CD4-positive, alpha-beta T cell treated with Interleukin-12 subunit alpha and Interleukin-12 subunit beta, for 1 hour (primary cell): ENCODE data around the gene RNF212.
"Not testable (repeated sequence)": the region's sequence is repeated elsewhere in the genome, so short reads cannot be mapped to it uniquely, and the experiment has no call there.

Experiments used
- DNase-seq: peaks from one replicate; pipeline ENCODE4 v3.0.0-alpha.2; 2020

Gene RNF212

DNA sequence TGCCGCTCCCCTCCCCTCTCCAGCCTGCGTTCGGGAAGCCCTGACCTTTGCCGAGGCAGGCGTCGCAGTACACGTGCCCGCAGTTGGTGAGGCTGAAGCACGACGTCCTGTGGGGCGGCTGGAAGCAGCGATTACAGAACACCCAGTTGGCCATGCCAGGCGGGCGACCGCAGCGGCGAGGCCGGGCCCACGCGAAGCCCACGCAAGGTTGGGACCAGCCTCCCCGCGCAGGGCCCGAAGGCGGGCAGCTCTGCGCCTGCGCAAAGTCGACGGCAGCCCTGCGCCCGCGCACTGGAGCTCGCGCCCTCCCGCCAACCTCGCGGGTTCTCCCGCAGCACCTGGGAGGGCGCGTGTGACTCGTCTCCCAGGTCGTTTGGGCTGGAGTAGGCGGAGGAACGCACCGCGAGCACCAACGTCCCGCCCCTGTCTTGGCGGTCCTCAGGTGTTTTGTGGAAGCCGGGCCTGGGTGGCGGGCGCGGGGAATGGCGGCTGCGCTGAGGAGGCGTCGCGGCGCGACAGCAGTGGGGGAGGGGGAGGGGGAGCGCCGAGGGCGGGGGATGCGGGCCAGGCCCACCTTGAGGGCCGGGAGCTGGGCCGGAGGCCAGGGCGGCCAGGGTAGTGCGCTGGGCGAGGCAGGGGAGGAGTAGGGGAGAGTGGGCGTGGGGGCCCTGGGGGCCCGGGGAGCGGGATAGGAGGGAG is at the start of gene RNF212:
Gene RNF212, minus strand, starts transcription at position 254 of the 699 bp plus-strand sequence. Its CDS starts 100 bp downstream, at position 154.
- DNase-seq: peak; percentile 65

DNA sequence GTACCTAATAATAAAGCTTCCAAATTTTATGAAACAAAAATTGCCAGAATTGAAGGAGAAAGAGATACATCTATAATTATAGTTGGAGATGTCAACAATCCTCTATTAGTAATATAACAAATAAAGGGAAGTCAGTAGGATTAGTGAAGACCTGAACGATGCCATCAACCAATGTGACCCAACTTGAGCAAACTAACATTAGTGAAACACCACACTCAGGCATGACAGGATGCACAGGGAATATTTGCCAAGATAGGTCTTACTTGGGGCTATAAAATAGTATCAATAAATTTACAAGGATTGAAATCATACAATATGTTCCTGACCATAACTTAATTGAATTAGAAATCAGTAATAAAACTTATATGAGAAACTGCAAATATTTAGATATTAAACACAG is 47.0 kb upstream of the RNF212 start:
- DNase-seq: no peak

- DNase-seq: no peak
These were observed 42.7 kb upstream of the RNF212 start for GRCh38 chr4:1156069-1156468.

GRCh38 chr4:1155314-1155713 is 42.0 kb upstream of the RNF212 start:
- DNase-seq: no peak

DNA sequence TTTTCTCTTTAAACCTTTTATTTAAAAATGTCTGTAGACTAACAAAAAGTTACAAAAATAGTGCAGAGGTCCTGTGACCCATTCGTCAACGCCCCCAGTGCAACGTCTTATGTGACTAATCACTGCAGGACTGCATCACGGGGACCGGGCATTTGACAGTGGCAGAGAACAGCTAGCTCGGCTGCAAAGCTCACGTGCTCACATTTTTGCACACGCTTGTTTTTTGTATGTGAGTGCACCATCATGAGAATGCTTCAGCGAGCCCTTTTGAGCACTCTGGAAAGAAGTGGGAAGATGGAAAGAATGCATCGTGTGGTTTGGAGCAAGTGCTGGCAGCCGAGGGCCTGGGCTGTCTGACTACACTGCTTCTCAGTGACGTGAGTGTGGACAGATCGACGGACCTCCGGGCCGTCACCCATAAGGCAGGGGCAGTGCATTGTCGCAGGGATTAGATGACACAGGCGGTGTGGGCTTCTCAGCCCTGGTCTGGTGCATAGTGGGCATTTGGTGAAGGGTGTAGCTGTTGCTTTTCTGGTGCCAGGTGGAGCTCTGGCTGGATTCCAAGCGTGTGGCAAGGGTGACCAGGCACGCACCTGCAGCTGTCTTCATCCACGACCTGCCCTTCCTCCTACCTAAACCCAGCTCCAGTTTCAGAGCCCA is 41.3 kb upstream of the RNF212 start:
- DNase-seq: no peak

DNA sequence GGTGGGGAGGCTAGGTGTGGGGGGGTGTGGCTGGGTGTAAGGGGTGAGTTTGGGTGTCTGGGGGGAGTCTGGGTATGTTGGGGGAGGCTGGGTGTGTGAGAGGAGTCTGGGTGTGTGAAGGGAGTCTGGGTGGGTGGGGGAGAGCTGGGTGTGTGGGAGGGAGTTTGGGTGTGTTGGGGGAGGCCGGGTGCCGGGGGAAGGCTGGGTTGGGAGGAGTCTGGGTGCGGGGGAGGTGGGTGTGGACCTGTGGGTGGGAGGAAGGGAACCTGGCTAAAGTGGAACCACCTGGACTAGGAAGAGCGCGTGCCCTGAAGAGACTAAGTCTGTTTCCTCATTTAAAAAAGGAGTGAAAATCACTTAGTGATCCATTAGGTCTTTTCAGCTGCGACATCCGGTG is 40.8 kb upstream of the RNF212 start:
- no peak for DNase-seq

GRCh38 chr4:1153567-1154090 is 40.3 kb upstream of the RNF212 start:
- no peak for DNase-seq

- no peak for DNase-seq
These were observed 38.9 kb upstream of the RNF212 start for GRCh38 chr4:1152290-1152689.

- DNase-seq: no peak
These were observed 38.2 kb upstream of the RNF212 start for GRCh38 chr4:1151541-1151940.

DNA sequence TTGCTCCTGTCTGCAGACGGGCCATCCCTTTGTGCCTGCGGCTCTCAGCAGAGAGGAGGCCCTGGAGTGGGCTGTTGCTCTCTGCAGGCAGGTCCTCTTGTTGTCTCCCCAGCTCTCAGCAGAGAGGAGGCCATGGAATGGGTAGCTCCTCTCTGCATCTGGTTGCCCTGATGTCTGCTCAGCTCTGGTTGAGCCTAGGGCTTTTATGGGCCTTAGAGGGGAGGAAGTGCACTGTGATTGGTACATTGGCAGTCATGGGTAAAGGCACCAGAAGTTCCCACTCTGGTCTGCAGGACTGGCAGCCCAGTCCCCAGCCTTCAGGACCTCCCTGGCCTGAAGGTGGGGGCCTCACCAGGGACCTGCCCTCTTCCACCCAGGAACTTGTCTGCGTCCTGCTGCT is 37.5 kb upstream of the RNF212 start:
- no peak for DNase-seq

DNA sequence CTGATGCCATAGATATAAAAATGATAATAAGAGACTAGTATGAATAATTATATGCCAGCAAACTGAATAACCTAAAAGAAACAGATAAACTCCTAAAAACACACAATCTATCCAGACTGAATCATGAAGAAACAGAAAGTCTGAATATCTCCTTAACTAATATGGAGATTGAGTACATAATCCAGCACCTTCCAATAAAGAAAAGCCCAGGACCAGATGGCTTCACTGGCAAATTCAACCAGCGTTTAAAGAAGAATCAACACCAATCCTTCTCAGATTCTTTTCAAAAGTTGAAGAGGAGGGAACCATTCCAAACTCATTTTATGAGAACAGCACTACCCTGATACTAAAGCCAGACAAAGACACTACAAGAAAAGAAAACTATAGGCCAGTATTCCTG is 26.5 kb upstream of the RNF212 start:
- no peak for DNase-seq

DNA sequence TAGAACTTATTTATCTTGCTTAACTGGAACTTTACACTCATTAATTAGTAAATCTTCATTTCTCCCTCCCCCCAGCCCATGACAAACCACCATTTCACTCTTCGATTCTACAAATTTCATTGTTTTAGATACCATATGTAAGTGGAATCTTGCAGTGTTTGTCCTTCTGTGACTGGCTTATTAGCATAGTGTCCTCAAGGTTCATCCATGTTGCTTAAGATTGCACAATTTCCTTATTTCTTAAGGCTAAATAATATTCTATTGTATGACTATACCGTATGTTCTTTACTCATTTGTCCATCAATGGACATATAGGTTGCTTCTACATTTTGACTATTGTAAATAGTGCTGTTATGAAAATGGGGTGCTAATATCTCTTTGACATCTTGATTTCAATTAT is 24.5 kb upstream of the RNF212 start:
- DNase-seq: no peak

GRCh38 chr4:1137063-1137776 is 23.9 kb upstream of the RNF212 start:
- peak; percentile 24 for DNase-seq

GRCh38 chr4:1136048-1136447 is 22.7 kb upstream of the RNF212 start:
- no peak for DNase-seq

- no peak for DNase-seq
These were observed 19.7 kb upstream of the RNF212 start for GRCh38 chr4:1133033-1133432.

- peak; percentile 82 for DNase-seq
These were observed 17.2 kb upstream of the RNF212 start for GRCh38 chr4:1130316-1131186.

DNA sequence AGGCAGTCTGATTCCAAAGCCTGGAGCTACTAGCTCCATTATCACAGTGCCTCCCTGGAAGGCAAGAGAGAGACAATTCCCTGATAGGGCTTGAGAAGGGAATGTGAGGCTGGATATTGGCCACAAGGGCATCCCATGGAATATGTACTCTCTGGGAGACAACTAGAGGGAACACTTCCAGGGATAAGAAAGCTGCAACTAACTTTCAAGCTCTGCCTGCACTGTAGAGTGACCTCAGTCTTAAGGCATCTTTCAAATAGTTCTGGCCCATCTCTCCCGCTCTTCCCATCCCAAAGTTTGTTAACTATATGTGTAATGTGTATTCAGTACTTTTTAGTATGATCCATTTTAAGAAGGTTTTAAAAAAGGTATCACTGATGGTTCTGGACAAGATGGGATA is 13.1 kb upstream of the RNF212 start:
- DNase-seq: no peak

DNA sequence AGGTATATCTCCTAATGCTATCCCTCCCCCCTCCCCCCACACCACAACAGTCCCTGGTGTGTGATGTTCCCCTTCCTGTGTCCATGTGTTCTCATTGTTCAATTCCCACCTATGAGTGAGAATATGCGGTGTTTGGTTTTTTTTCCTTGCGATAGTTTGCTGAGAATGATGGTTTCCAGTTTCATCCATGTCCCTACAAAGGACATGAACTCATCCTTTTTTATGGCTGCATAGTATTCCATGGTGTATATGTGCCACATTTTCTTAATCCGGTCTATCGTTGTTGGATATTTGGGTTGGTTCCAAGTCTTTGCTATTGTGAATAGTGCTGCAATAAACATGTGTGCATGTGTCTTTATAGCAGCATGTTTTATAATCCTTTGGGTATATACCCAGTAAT is 12.1 kb upstream of the RNF212 start:
- DNase-seq: not testable (repeated sequence)

DNA sequence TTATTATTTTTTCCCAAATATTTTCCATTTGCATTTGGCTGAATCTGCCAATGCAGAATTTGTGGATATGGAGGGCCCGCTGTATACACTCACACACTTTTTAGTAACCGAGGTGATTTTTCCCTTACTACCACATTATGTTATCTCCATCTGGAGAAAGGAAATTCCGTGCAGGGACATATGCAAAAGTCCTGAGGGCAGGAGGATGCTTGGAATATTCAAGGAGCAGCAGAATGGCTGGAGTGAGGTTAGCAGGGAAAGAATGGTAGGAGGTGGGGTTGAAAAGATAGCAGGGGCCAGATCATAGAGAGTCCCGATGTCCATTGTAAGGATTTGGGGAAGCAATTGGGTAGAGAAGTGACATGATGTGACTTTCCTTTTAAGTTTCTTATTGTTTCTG is 11.5 kb upstream of the RNF212 start:
- DNase-seq: no peak

GRCh38 chr4:1122505-1122904 is 9.1 kb upstream of the RNF212 start:
- no peak for DNase-seq

DNA sequence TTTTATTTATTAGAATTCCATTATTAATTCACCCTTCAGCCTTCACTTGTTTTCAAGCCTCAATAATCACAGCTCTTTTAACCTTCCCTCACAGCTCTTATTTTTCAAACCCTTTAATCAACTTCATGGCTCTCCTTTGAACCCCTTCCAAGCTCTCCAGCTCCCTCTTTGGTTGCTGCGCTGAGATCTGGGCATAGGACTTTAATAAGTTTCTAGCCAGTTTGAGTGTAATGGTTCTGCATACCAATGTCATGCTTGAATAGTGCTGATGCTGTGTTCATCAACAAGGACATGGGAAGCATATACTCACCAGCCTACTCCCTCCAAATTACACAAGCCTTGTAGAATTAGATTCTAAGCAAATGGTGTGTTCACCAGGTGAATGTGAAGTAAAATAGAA is 3.5 kb upstream of the RNF212 start:
- no peak for DNase-seq

- DNase-seq: no peak
These were observed 2.3 kb upstream of the RNF212 start for GRCh38 chr4:1115528-1116293.
